PC-9 (cell line): ENCODE data around the gene SNX15. TPM values are rescaled to one million over a fixed set of nuclear protein-coding genes. Genes with fewer than 3 reads are reported as not detected.
"Not testable (repeated sequence)": the region's sequence is repeated elsewhere in the genome, so short reads cannot be mapped to it uniquely, and the experiment has no call there.

Experiments used
- BruUV-seq: library from RNA; stranded (reverse); fragments of 400-500 nt; replicated peaks from 2 replicates; lab custom pipeline; 2021; lab: Mats Ljungman, UMichigan
- CTCF ChIA-PET: fragments of 300-600 bp; sonication (Branson Sonifier 250); formaldehyde crosslinking; loops from one replicate; lab custom pipeline; 2022; ENCODE audit warnings: antibody characterized with exemption; lab: Charles Lee
- POLR2A ChIA-PET: fragments of 300-600 bp; sonication (Branson Sonifier 250); formaldehyde crosslinking; loops from one replicate; lab custom pipeline; 2022; ENCODE audit warnings: antibody characterized with exemption; ENCODE audit not compliant: unreplicated experiment; lab: Charles Lee
- DNase-seq, 2 experiments: peaks; one replicate each; pipeline versions ENCODE4 v3.0.0 to v3.0.0-alpha.2; 2015 to 2022; ENCODE audit warnings: mixed read lengths in 1 of 2
- H2AFZ ChIP-seq: fragments of 200-600 bp; sonication (generic); 2 replicates; pipeline ENCODE4 v1.8.1; 2017; ENCODE audit warnings: antibody characterized with exemption
- H3F3A ChIP-seq: fragments of 200-600 bp; sonication (generic); 2 replicates; pipeline ENCODE4 v1.8.1; 2017; ENCODE audit warnings: antibody characterized with exemption, mild to moderate bottlenecking, low read depth; ENCODE audit not compliant: insufficient read depth
- H3K27ac ChIP-seq: fragments of 200-600 bp; sonication (generic); 2 replicates; pipeline ENCODE4 v1.6.1; 2016; ENCODE audit warnings: mixed run types
- H3K27me3 ChIP-seq: fragments of 200-600 bp; sonication (generic); 2 replicates; pipeline ENCODE4 v1.6.1; 2016; ENCODE audit warnings: low read depth, mixed run types; ENCODE audit not compliant: insufficient read depth
- H3K36me3 ChIP-seq: fragments of 200-600 bp; sonication (generic); 2 replicates; pipeline ENCODE4 v1.6.1; 2016; ENCODE audit warnings: low read depth, mixed run types
- H3K4me1 ChIP-seq: fragments of 200-600 bp; sonication (generic); replicated peaks from 2 replicates; pipeline ENCODE4 v1.6.1; 2016; ENCODE audit warnings: mixed run types; ENCODE audit not compliant: insufficient read depth
- H3K4me2 ChIP-seq: fragments of 200-600 bp; sonication (generic); 2 replicates; pipeline ENCODE4 v1.6.1; 2017; ENCODE audit warnings: mixed run types
- H3K4me3 ChIP-seq: fragments of 200-600 bp; sonication (generic); 2 replicates; pipeline ENCODE4 v1.6.1; 2016; ENCODE audit warnings: mixed run types
- H3K79me2 ChIP-seq: fragments of 200-600 bp; sonication (generic); 2 replicates; pipeline ENCODE4 v1.6.1; 2017; ENCODE audit warnings: low read depth, mixed run types
- H3K9me2 ChIP-seq: fragments of 200-600 bp; sonication (generic); 2 replicates; pipeline ENCODE4 v1.8.1; 2017; ENCODE audit warnings: mild to moderate bottlenecking; ENCODE audit not compliant: insufficient read depth
- H3K9me3 ChIP-seq: fragments of 200-600 bp; sonication (generic); 2 replicates; pipeline ENCODE4 v1.8.1; 2016; ENCODE audit warnings: low read depth; ENCODE audit not compliant: insufficient read depth
- H4K20me1 ChIP-seq: fragments of 200-600 bp; sonication (generic); 2 replicates; pipeline ENCODE4 v1.8.1; 2017; ENCODE audit not compliant: insufficient read depth
- CTCF ChIP-seq: fragments of 200-600 bp; sonication (generic); conservative IDR thresholded peaks from 2 replicates; pipeline ENCODE4 v1.6.1; 2017; ENCODE audit warnings: mixed run types, antibody characterized with exemption, mild to moderate bottlenecking, moderate library complexity
- EZH2 ChIP-seq: fragments of 200-600 bp; sonication (generic); IDR thresholded peaks from 2 replicates; pipeline ENCODE4 v1.8.0; 2017; ENCODE audit warnings: antibody characterized with exemption, low read depth
- intact Hi-C: fragments of 100-400 bp; cut with micrococcal nuclease; formaldehyde crosslinking; loops from one replicate; pipeline ENCODE4 v1.10.0; 2022; ENCODE audit not compliant: unreplicated experiment
- total RNA-seq: library from RNA; stranded (reverse); gene quantifications from 2 replicates; pipeline ENCODE4 v1.2.3, GENCODE V29; 2021

SNX15 gene
- total RNA-seq, 1 experiment from 2014 or later, result 38.2 TPM

GRCh38 chr11:65019824-65020223, 7.4 kb upstream of the SNX15 start:
- Histone ChIP-seq H3F3A (0 out of 2 replicates have a peak, but pooled peaks cover under 1% of the 10 kb centered on the region), H3K4me2 (no peak overlapping the region), H2AFZ (no peak overlapping the region), H3K9me3 (no peaks in the 10 kb centered on the region), H3K36me3 (no peaks in the 10 kb centered on the region), H3K4me3 (no peak overlapping the region), H3K4me1 (peaks cover 7% of the 10 kb centered on the region), H3K9me2 (no peaks in the 10 kb centered on the region), H3K27me3 (no peaks in the 10 kb centered on the region), H4K20me1 (no peaks in the 10 kb centered on the region), H3K79me2 (peaks cover 13% of the 10 kb centered on the region), H3K27ac (no peak overlapping the region)
- CTCF ChIA-PET, result no interaction called here
- TF ChIP-seq CTCF (no peak), EZH2 (no peak)
- intact Hi-C loops, result loop anchor here (10.0 kb wide), 1 partner anchor 245 kb away; the partner anchor contains the start of gene SF1
- POLR2A ChIA-PET, result no interaction called here
- BruUV-seq, result no TSS peak
- DNase-seq, result no peak

GRCh38 chr11:65021003-65021402, 6.2 kb upstream of the SNX15 start:
- no peak overlapping the region for H3K27ac ChIP-seq
- TF ChIP-seq CTCF, result no peak
- no peak for TF ChIP-seq EZH2
- ChIA-PET CTCF (no interaction called here), POLR2A (no interaction called here)
- H2AFZ ChIP-seq, result no peak overlapping the region
- no peaks in the 10 kb centered on the region for H3K9me3 ChIP-seq
- H3K9me2 ChIP-seq, result no peaks in the 10 kb centered on the region
- no peaks in the 10 kb centered on the region for H3K27me3 ChIP-seq
- DNase-seq, result no peak
- no peaks in the 10 kb centered on the region; the same call in 1 of the 2 replicates for H3F3A ChIP-seq
- H3K4me1 ChIP-seq, result no peaks in the 10 kb centered on the region
- peaks cover 2% of the 10 kb centered on the region; the same call in 1 of the 2 replicates for H3K79me2 ChIP-seq
- no peaks in the 10 kb centered on the region for H3K36me3 ChIP-seq
- intact Hi-C loops, result no loop called here
- H3K4me2 ChIP-seq, result no peak overlapping the region
- no peak overlapping the region for H3K4me3 ChIP-seq
- H4K20me1 ChIP-seq, result no peaks in the 10 kb centered on the region
- BruUV-seq, result no TSS peak

- no peak overlapping the region for H2AFZ ChIP-seq
- CTCF ChIA-PET, result no interaction called here
- no peak overlapping the region for H3K27ac ChIP-seq
- TF ChIP-seq EZH2 (no peak), CTCF (no peak)
- no peaks in the 10 kb centered on the region for H3K36me3 ChIP-seq
- no peak for DNase-seq
- H3K9me2 ChIP-seq, result no peaks in the 10 kb centered on the region
- no peaks in the 10 kb centered on the region for H3K79me2 ChIP-seq
- no peaks in the 10 kb centered on the region for H3K9me3 ChIP-seq
- H4K20me1 ChIP-seq, result no peaks in the 10 kb centered on the region
- no peaks in the 10 kb centered on the region; the same call in 1 of the 2 replicates for H3F3A ChIP-seq
- POLR2A ChIA-PET, result no interaction called here
- no peak overlapping the region for H3K4me2 ChIP-seq
- no TSS peak for BruUV-seq
- intact Hi-C loops, result no loop called here
- no peak overlapping the region for H3K4me3 ChIP-seq
- no peaks in the 10 kb centered on the region for H3K4me1 ChIP-seq
- H3K27me3 ChIP-seq, result no peaks in the 10 kb centered on the region
These were observed 5.7 kb upstream of the SNX15 start for GRCh38 chr11:65021509-65021908.

- H3K9me2 ChIP-seq, H3K4me1 ChIP-seq, H3K27ac ChIP-seq, H3K9me3 ChIP-seq, H4K20me1 ChIP-seq, H2AFZ ChIP-seq, POLR2A ChIA-PET, DNase-seq, H3K36me3 ChIP-seq, H3K27me3 ChIP-seq, intact Hi-C loops, H3K4me2 ChIP-seq, H3K79me2 ChIP-seq, H3F3A ChIP-seq, BruUV-seq, H3K4me3 ChIP-seq: not testable (repeated sequence)
- CTCF ChIA-PET, result interaction anchor here (0.7 kb wide), 1 partner anchor 90 kb away, joined by 4 read pairs; no protein-coding TSS in a partner anchor
These were observed 3.7 kb upstream of the SNX15 start for GRCh38 chr11:65023502-65023901.
